Measurements from ENCODE around the gene PTPRU.

PTPRU gene

DNA sequence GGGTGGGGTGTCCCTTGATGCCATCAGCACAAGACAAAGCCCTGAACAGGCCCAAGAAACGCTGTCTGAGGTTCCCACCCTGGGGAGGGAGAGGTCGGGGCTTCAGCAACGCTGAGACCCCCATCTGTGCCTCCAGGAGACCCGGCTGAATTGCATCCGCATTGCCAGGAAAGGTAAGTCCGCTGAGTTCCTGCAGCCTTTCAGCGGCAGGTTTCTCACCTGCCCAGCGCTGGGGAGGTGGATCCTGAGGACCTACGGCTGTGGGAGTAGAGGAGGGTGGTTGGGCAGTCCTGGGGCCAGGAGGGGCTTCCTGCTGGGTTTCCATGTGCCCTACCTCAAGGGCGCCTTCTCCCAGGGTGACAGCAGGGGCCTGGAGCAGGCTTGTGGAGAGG, 47.5 kb downstream of the PTPRU start:
- no peak for ATAC-seq
- TF ChIP-seq CSDC2 (CRISPR knock-in tag; IDR thresholded peaks at IDR 0.05) = no peak
- TF ChIP-seq, protein P1, sequence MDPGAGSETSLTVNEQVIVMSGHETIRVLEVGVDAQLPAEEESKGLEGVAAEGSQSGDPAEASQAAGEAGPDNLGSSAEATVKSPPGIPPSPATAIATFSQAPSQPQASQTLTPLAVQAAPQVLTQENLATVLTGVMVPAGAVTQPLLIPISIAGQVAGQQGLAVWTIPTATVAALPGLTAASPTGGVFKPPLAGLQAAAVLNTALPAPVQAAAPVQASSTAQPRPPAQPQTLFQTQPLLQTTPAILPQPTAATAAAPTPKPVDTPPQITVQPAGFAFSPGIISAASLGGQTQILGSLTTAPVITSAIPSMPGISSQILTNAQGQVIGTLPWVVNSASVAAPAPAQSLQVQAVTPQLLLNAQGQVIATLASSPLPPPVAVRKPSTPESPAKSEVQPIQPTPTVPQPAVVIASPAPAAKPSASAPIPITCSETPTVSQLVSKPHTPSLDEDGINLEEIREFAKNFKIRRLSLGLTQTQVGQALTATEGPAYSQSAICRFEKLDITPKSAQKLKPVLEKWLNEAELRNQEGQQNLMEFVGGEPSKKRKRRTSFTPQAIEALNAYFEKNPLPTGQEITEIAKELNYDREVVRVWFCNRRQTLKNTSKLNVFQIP (CRISPR knock-in tag; IDR thresholded peaks at IDR 0.05; ENCODE audit: borderline replicate concordance, low read depth) = no peak

DNA sequence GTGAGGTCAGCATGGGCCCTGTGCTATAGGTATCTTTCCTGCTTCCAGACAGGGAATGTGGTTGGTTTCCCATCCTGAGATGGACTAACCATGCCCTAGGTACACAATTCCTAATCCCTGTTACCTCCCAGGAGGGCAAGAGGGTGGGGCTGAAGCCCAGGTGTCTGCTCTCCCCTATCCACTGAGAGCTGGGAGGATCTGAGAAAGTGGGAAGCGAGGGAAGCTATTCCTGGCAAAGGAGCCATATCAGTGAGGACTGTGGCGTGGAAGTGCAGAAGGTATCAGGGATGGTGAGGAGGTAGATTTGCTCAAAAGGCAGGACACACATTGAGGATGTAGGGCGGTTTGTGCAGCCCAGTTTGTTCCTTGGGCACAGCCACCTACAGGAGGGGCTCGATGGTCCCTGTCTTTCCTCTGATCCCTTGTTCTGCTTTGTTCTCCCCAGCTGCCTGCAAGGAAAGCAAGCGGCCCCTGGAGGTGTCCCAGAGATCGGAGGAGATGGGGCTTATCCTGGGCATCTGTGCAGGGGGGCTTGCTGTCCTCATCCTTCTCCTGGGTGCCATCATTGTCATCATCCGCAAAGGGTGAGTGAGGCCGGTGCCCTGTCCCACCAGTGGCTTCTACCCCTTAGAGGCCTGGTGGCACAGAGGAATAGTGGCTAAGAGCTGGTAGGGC, 48.1 kb downstream of the PTPRU start:
- ATAC-seq = no peak
- no peak for TF ChIP-seq BACH2 (CRISPR knock-in tag; IDR thresholded peaks at IDR 0.05; ENCODE audit: borderline replicate concordance)
- TF ChIP-seq PPARA (CRISPR knock-in tag; IDR thresholded peaks at IDR 0.05; ENCODE audit: borderline replicate concordance) = no peak
- TF ChIP-seq, protein P1 (CRISPR knock-in tag; IDR thresholded peaks at IDR 0.05; ENCODE audit: borderline replicate concordance, low read depth) = no peak
- TF ChIP-seq ZC3H10 (CRISPR knock-in tag; IDR thresholded peaks at IDR 0.05) = no peak
- no peak for TF ChIP-seq ISL1 (CRISPR knock-in tag; IDR thresholded peaks at IDR 0.05)
- TF ChIP-seq OSR1 (CRISPR knock-in tag; IDR thresholded peaks at IDR 0.05) = no peak
- no peak for TF ChIP-seq ESRRG (CRISPR knock-in tag; IDR thresholded peaks at IDR 0.05)

DNA sequence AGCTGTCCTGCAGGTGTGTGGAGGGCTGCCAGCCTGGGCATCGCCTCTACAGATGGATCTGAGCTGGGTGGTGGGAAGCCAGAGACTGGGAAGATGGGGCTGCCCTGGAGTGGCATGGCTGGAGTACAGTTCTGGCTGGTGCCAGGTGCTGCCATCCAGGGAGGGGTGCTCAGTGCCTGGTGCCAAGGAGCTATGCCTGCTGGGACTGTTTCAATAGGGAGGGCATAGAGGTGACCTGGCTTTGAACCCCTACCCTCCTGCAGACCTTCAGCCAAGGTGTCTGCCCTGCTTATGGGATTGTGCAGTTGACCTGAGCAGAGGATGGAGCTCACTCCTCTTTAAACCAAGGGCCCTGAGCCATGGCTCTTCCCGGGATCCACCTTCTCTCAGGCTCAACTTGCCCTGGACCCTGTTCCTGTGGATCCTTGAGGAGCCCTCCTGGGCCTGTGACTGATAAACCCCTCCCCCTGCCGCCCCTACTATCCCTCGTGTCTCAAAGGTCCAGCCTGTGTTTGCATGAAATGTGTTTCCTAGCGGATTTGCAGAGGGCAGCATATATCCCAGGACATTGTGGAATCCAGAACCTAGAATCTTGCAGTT, 48.7 kb downstream of the PTPRU start:
- TF ChIP-seq CSDC2 (CRISPR knock-in tag; IDR thresholded peaks at IDR 0.05) = no peak
- TF ChIP-seq, protein P2, sequence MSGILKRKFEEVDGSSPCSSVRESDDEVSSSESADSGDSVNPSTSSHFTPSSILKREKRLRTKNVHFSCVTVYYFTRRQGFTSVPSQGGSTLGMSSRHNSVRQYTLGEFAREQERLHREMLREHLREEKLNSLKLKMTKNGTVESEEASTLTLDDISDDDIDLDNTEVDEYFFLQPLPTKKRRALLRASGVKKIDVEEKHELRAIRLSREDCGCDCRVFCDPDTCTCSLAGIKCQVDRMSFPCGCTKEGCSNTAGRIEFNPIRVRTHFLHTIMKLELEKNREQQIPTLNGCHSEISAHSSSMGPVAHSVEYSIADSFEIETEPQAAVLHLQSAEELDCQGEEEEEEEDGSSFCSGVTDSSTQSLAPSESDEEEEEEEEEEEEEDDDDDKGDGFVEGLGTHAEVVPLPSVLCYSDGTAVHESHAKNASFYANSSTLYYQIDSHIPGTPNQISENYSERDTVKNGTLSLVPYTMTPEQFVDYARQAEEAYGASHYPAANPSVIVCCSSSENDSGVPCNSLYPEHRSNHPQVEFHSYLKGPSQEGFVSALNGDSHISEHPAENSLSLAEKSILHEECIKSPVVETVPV (CRISPR knock-in tag; IDR thresholded peaks at IDR 0.05) = no peak
- TF ChIP-seq TCF4 (CRISPR knock-in tag; IDR thresholded peaks at IDR 0.05; ENCODE audit: borderline replicate concordance) = no peak
- TF ChIP-seq, protein P3, sequence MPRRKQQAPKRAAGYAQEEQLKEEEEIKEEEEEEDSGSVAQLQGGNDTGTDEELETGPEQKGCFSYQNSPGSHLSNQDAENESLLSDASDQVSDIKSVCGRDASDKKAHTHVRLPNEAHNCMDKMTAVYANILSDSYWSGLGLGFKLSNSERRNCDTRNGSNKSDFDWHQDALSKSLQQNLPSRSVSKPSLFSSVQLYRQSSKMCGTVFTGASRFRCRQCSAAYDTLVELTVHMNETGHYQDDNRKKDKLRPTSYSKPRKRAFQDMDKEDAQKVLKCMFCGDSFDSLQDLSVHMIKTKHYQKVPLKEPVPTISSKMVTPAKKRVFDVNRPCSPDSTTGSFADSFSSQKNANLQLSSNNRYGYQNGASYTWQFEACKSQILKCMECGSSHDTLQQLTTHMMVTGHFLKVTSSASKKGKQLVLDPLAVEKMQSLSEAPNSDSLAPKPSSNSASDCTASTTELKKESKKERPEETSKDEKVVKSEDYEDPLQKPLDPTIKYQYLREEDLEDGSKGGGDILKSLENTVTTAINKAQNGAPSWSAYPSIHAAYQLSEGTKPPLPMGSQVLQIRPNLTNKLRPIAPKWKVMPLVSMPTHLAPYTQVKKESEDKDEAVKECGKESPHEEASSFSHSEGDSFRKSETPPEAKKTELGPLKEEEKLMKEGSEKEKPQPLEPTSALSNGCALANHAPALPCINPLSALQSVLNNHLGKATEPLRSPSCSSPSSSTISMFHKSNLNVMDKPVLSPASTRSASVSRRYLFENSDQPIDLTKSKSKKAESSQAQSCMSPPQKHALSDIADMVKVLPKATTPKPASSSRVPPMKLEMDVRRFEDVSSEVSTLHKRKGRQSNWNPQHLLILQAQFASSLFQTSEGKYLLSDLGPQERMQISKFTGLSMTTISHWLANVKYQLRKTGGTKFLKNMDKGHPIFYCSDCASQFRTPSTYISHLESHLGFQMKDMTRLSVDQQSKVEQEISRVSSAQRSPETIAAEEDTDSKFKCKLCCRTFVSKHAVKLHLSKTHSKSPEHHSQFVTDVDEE (CRISPR knock-in tag; IDR thresholded peaks at IDR 0.05) = no peak
- TF ChIP-seq, protein P4, sequence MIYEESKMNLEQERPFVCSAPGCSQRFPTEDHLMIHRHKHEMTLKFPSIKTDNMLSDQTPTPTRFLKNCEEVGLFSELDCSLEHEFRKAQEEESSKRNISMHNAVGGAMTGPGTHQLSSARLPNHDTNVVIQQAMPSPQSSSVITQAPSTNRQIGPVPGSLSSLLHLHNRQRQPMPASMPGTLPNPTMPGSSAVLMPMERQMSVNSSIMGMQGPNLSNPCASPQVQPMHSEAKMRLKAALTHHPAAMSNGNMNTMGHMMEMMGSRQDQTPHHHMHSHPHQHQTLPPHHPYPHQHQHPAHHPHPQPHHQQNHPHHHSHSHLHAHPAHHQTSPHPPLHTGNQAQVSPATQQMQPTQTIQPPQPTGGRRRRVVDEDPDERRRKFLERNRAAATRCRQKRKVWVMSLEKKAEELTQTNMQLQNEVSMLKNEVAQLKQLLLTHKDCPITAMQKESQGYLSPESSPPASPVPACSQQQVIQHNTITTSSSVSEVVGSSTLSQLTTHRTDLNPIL (CRISPR knock-in tag; IDR thresholded peaks at IDR 0.05; ENCODE audit: low read depth) = no peak
- no peak for TF ChIP-seq ZNF565 (CRISPR knock-in tag; conservative IDR thresholded peaks at IDR 0.05; ENCODE audit: low read depth)
- no peak for TF ChIP-seq ISL1 (CRISPR knock-in tag; IDR thresholded peaks at IDR 0.05)
- TF ChIP-seq GLIS3 (CRISPR knock-in tag; IDR thresholded peaks at IDR 0.05) = no peak
- no peak for TF ChIP-seq OSR1 (CRISPR knock-in tag; IDR thresholded peaks at IDR 0.05)
- no peak for TF ChIP-seq BACH2 (CRISPR knock-in tag; IDR thresholded peaks at IDR 0.05; ENCODE audit: borderline replicate concordance)
- no peak for ATAC-seq

DNA sequence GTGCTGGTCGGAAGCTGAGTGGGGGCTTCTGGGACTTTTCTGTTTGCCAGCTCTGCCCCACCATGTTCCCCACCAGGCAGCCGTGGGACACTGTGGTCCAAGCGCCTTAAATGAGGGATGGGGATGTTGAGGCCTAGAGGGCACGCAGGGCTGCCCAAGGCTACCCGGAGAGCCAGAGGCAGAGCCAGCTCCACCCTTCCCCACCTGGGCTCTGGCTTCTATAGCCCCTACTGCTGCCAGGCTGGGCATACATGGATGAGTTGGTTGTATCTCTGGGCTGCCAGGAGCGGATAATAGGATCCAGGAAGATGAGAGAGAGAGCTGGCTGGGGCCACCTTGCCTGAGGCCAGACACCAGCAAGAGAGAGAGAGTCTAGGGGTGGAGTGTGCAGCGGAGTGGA, 49.4 kb downstream of the PTPRU start:
- no peak for ATAC-seq
- TF ChIP-seq RARB (CRISPR knock-in tag; IDR thresholded peaks at IDR 0.05) = no peak
- TF ChIP-seq, protein P4 (CRISPR knock-in tag; IDR thresholded peaks at IDR 0.05; ENCODE audit: low read depth) = no peak
- TF ChIP-seq, protein P2 (CRISPR knock-in tag; IDR thresholded peaks at IDR 0.05) = no peak
- no peak for TF ChIP-seq GLIS3 (CRISPR knock-in tag; IDR thresholded peaks at IDR 0.05)
- no peak for TF ChIP-seq ZC3H10 (CRISPR knock-in tag; IDR thresholded peaks at IDR 0.05)
- TF ChIP-seq, protein P3 (CRISPR knock-in tag; IDR thresholded peaks at IDR 0.05) = no peak
- TF ChIP-seq ISL1 (CRISPR knock-in tag; IDR thresholded peaks at IDR 0.05) = no peak
- no peak for TF ChIP-seq ZNF565 (CRISPR knock-in tag; conservative IDR thresholded peaks at IDR 0.05; ENCODE audit: low read depth)
- TF ChIP-seq PPARA (CRISPR knock-in tag; IDR thresholded peaks at IDR 0.05; ENCODE audit: borderline replicate concordance) = no peak
- TF ChIP-seq SNAI2 (CRISPR knock-in tag; IDR thresholded peaks at IDR 0.05) = no peak

Data from SK-N-SH treated with all-trans-retinoic acid at 6 μM for 48 hours (cell line).